Left lung (tissue), 10 donors: ENCODE results near the gene KLC1. TPM values are rescaled to one million over a fixed set of nuclear protein-coding genes. Genes with fewer than 3 reads are reported as not detected.
A peak's percentile ranks its signal among the peaks of the same experiment; 100 is the strongest.
"Not testable (repeated sequence)": the region's sequence is repeated elsewhere in the genome, so short reads cannot be mapped to it uniquely, and the experiment has no call there.

Source experiments
- ATAC-seq: fragments of 200-7000 bp; cut with Tn5 transposase; one replicate; pipeline ENCODE4 v1.9.1; 2020; ENCODE audit warnings: moderate library complexity
- DNase-seq, 4 donors: peaks; one replicate each; pipeline ENCODE4 v3.0.0-alpha.2; 2013 to 2020
- H3K27ac ChIP-seq, 2 donors: fragments of 200-600 bp; sonication (generic) in 1 of 2; one replicate each; pipeline versions ENCODE4 v1.5.0 to v1.8.0; 2020 to 2021
- H3K27me3 ChIP-seq, 2 donors: fragments of 200-600 bp; sonication (generic) in 1 of 2; one replicate each; pipeline versions ENCODE4 v1.5.0 to v1.8.0; 2020 to 2021
- H3K36me3 ChIP-seq, 2 donors: fragments of 200-600 bp; sonication (generic) in 1 of 2; one replicate each; pipeline versions ENCODE4 v1.5.0 to v1.8.0; 2020 to 2021
- H3K4me1 ChIP-seq, 2 donors: fragments of 200-600 bp; one replicate each; pipeline ENCODE4 v1.8.0; 2021
- H3K4me3 ChIP-seq, 2 donors: fragments of 200-600 bp; sonication (generic) in 1 of 2; one replicate each; pipeline versions ENCODE4 v1.5.0 to v1.8.0; 2020 to 2021; ENCODE audit warnings: mild to moderate bottlenecking in 1 of 2
- H3K9me3 ChIP-seq, 2 donors: fragments of 200-600 bp; sonication (generic) in 1 of 2; one replicate each; pipeline versions ENCODE4 v1.5.0 to v1.8.0; 2020 to 2021
- CTCF ChIP-seq, 2 donors: fragments of 200-600 bp; sonication (generic) in 1 of 2; IDR thresholded peaks; one replicate each; pipeline versions ENCODE4 v1.5.0 to v1.8.0; 2021; ENCODE audit warnings: antibody characterized with exemption in 2 of 2
- intact Hi-C, 2 donors: fragments of 100-400 bp; cut with DNase I; formaldehyde crosslinking; loops; one replicate each; pipeline versions ENCODE4 v1.11.2 to v1.14.2; 2022
- polyA plus RNA-seq, 6 donors: library from polyadenylated mRNA; unstranded; fragments of 120-200 nt; gene quantifications; one replicate each; pipeline ENCODE4 v1.2.1, GENCODE V29; 2013; ENCODE audit not compliant: insufficient read length in 6 of 6
- total RNA-seq, 2 donors: library from RNA; stranded (reverse); fragmentation: NEBNext Ultra II Directional; extraction: Animal tissue kit (Norgen Biotek cat#: 25700); gene quantifications; one replicate each; pipeline ENCODE4 v1.2.1, GENCODE V29; 2021
- donor health status: DM: no; HTN: yes; CAD: no.
- donor health status: DM: no; HTN: no; CAD: no.

The KLC1 gene
- total and polyA plus RNA-seq, 8 donors, result 126 to 185 (median 156) TPM

- Histone ChIP-seq H3K27ac (no peak overlapping the region), H3K9me3 (no peaks in the 10 kb centered on the region), H3K4me3 (no peak overlapping the region), H3K4me1 (peaks cover 14 to 56% of the 10 kb centered on the region in 2 donors), H3K36me3 (peaks cover 3 to 25% of the 10 kb centered on the region in 2 donors), H3K27me3 (no peaks in the 10 kb centered on the region)
- ATAC-seq (peak; percentile 46), DNase-seq (no peak)
- intact Hi-C loops, result no loop called here
- TF ChIP-seq CTCF (IDR thresholded peaks at IDR 0.05), result no peak
Measured at GRCh38 chr14:103651585-103651984, 22.6 kb downstream of the KLC1 start.

- ATAC-seq (no peak), DNase-seq (no peak)
- intact Hi-C loops, result no loop called here
- H3K4me3 ChIP-seq, result no peak overlapping the region
- H3K27me3 ChIP-seq, result no peaks in the 10 kb centered on the region
- peaks cover 14 to 68% of the 10 kb centered on the region in 2 donors for H3K4me1 ChIP-seq
- no peak for TF ChIP-seq CTCF (IDR thresholded peaks at IDR 0.05)
- H3K36me3 ChIP-seq, result peaks cover 3 to 37% of the 10 kb centered on the region in 2 donors
- H3K9me3 ChIP-seq, result no peaks in the 10 kb centered on the region
- no peak overlapping the region for H3K27ac ChIP-seq
Measured at GRCh38 chr14:103652806-103653205, 23.8 kb downstream of the KLC1 start.

GRCh38 chr14:103653336-103653735 lies 24.3 kb downstream of the KLC1 start:
- H3K9me3 ChIP-seq, ATAC-seq, H3K27me3 ChIP-seq, H3K4me3 ChIP-seq, intact Hi-C loops, DNase-seq, H3K27ac ChIP-seq: not testable (repeated sequence)
- Histone ChIP-seq H3K36me3 (peaks cover 3 to 42% of the 10 kb centered on the region in 2 donors), H3K4me1 (peaks cover 14 to 70% of the 10 kb centered on the region in 2 donors)

- DNase-seq, result no peak
- ATAC-seq, result no peak
- Histone ChIP-seq H3K36me3 (peaks cover 3 to 47% of the 10 kb centered on the region in 2 donors), H3K27ac (peak overlapping the region; percentile 14 to 21), H3K9me3 (no peaks in the 10 kb centered on the region), H3K27me3 (no peaks in the 10 kb centered on the region), H3K4me3 (no peak overlapping the region), H3K4me1 (peaks cover 14 to 70% of the 10 kb centered on the region in 2 donors)
- no peak for TF ChIP-seq CTCF (IDR thresholded peaks at IDR 0.05)
- intact Hi-C loops, result no loop called here
Measured at GRCh38 chr14:103653805-103654204, 24.8 kb downstream of the KLC1 start.

GRCh38 chr14:103654619-103655018 lies 25.6 kb downstream of the KLC1 start:
- Histone ChIP-seq H3K36me3 (peaks cover 3 to 55% of the 10 kb centered on the region in 2 donors), H3K27ac (peak overlapping the region; percentile 14 to 39), H3K4me3 (no peak overlapping the region), H3K27me3 (no peaks in the 10 kb centered on the region), H3K4me1 (peaks cover 14 to 70% of the 10 kb centered on the region in 2 donors), H3K9me3 (no peaks in the 10 kb centered on the region)
- intact Hi-C loops, result no loop called here
- ATAC-seq (peak; percentile 63), DNase-seq (no peak)
- no peak for TF ChIP-seq CTCF (IDR thresholded peaks at IDR 0.05)
